H1 (cell line): ENCODE data around the gene MTMR2. TPM values are rescaled to one million over a fixed set of nuclear protein-coding genes. Genes with fewer than 3 reads are reported as not detected.

ENCODE experiments used
- EZH2 ChIP-seq: fragments of 200-600 bp; sonication (generic); IDR thresholded peaks from 2 replicates; pipeline ENCODE4 v1.7.1; 2012; ENCODE audit warnings: low read depth, mild to moderate bottlenecking, moderate library complexity, low read length, inconsistent platforms; ENCODE audit not compliant: severe bottlenecking
- NANOG ChIP-seq: IDR thresholded peaks from 2 replicates; pipeline ENCODE4 v1.6.1; 2011; ENCODE audit warnings: low read length, low read depth, mild to moderate bottlenecking, inconsistent platforms; ENCODE audit not compliant: insufficient read depth, poor library complexity, severe bottlenecking
- polyA plus RNA-seq, 7 experiments: library from polyadenylated mRNA; depleted of rRNA in 3 of 7; stranded (reverse) in 5 of 7; unstranded in 2 of 7; fragments of >200 nt in 5 of 7; fragments of 200-250 nt in 2 of 7; gene quantifications; 1 replicate in 5 of 7; 2 replicates in 1 of 7; 4 replicates in 1 of 7; pipeline versions ENCODE4 v1.2.1 to v1.2.3, GENCODE V29; 2011 to 2013; ENCODE audit warnings: missing spikeins in 2 of 7, mixed read lengths in 2 of 7
- total RNA-seq: library from RNA; stranded (reverse); fragmentation: NEBNext Ultra II Directional; extraction: Animal tissue kit (Norgen Biotek cat#: 25700); gene quantifications from 2 replicates; pipeline ENCODE4 v1.2.1, GENCODE V29; 2021

MTMR2 gene
- total and polyA plus RNA-seq, 2 of the 8 experiments (the other 6 are each of a cell fraction or from before 2014, with no cell fraction given), result 16.7 to 52.9 TPM

GRCh38 chr11:95853138-95853537 is 70.8 kb downstream of the MTMR2 start (continued):
- TF ChIP-seq NANOG, result no peak
- no peak for TF ChIP-seq EZH2
